Endothelial cell of umbilical vein (primary cell): ENCODE data around the gene DIAPH3. TPM values are rescaled to one million over a fixed set of nuclear protein-coding genes. Genes with fewer than 3 reads are reported as not detected.

Source experiments
- BruUV-seq: library from RNA; stranded (reverse); fragments of 400-500 nt; replicated peaks from 2 replicates; lab custom pipeline; 2021; lab: Mats Ljungman, UMichigan
- CTCF ChIA-PET: fragments of 300-600, 350-600 bp; sonication (Branson Sonifier 250); formaldehyde crosslinking; loops from one replicate; lab custom pipeline; 2021; ENCODE audit warnings: antibody characterized with exemption, inconsistent platforms; lab: Charles Lee
- POLR2A ChIA-PET: fragments of 300-600, 350-600 bp; sonication (Branson Sonifier 250); formaldehyde crosslinking; loops from one replicate; lab custom pipeline; 2021; ENCODE audit warnings: antibody characterized with exemption, inconsistent platforms; lab: Charles Lee
- DNase-seq: peaks from one replicate; pipeline ENCODE4 v3.0.0-alpha.2; 2011; ENCODE audit warnings: low read depth, low spot score
- FAIRE-seq: peaks from 2 replicates; lab custom pipeline; 2011; peaks lifted over from hg19 to GRCh38; lab: Jason Lieb, UNC
- H2AFZ ChIP-seq: 2 replicates; pipeline ENCODE4 v1.6.0; 2012; ENCODE audit warnings: low read depth, low read length, control low read depth, inconsistent platforms
- H3K27ac ChIP-seq: 2 replicates; pipeline ENCODE4 v1.5.1; 2011; ENCODE audit warnings: low read depth, mild to moderate bottlenecking, control low read depth, low read length, moderate library complexity; ENCODE audit not compliant: insufficient read depth
- H3K27me3 ChIP-seq, 2 experiments: 2 replicates each; pipeline versions ENCODE4 v1.6.0 to v1.6.1; 2011; ENCODE audit warnings: low read length in 2 of 2, mixed read lengths in 1 of 2; ENCODE audit not compliant: control insufficient read depth in 2 of 2, insufficient read depth in 2 of 2
- H3K36me3 ChIP-seq, 2 experiments: 2 replicates in 1 of 2; 3 replicates in 1 of 2; pipeline ENCODE4 v1.5.1; 2011; ENCODE audit warnings: low read length in 2 of 2, mild to moderate bottlenecking in 1 of 2, moderate library complexity in 1 of 2; ENCODE audit not compliant: control insufficient read depth in 2 of 2, insufficient read depth in 2 of 2; ENCODE audit errors: extremely low read depth in 1 of 2
- H3K4me1 ChIP-seq: 3 replicates; pipeline ENCODE4 v1.5.1; 2011; ENCODE audit warnings: mild to moderate bottlenecking, low read length; ENCODE audit not compliant: control insufficient read depth, insufficient read depth; ENCODE audit errors: extremely low read depth
- H3K4me2 ChIP-seq: 2 replicates; pipeline ENCODE4 v1.6.1; 2011; ENCODE audit warnings: low read length, control low read depth, mixed read lengths; ENCODE audit not compliant: insufficient read depth
- H3K4me3 ChIP-seq, 3 experiments: fragments of 200-600 bp in 1 of 3; sonication (generic), shearing (Covaris generic) in 1 of 3; replicated peaks in 1 of 3; 2 replicates each; pipeline ENCODE4 v1.5.1; 2011 to 2016; ENCODE audit warnings: control low read depth in 3 of 3, low read length in 3 of 3, mild to moderate bottlenecking in 2 of 3, inconsistent platforms in 1 of 3, low read depth in 1 of 3, moderate library complexity in 1 of 3; ENCODE audit not compliant: insufficient read depth in 1 of 3
- H3K79me2 ChIP-seq: 2 replicates; pipeline ENCODE4 v1.6.0; 2012; ENCODE audit warnings: low read length, inconsistent platforms; ENCODE audit not compliant: control insufficient read depth, insufficient read depth
- H3K9ac ChIP-seq: replicated peaks from 2 replicates; pipeline ENCODE3; 2011; ENCODE audit warnings: low read length, control low read depth; ENCODE audit not compliant: insufficient read depth; ENCODE audit errors: extremely low read depth
- H3K9me1 ChIP-seq: replicated peaks from 3 replicates; pipeline ENCODE4 v1.6.0; 2011; ENCODE audit warnings: mild to moderate bottlenecking, low read length; ENCODE audit not compliant: control insufficient read depth, insufficient read depth; ENCODE audit errors: extremely low read depth
- H3K9me3 ChIP-seq: replicated peaks from 2 replicates; pipeline ENCODE4 v1.5.1; 2012; ENCODE audit warnings: low read length, inconsistent platforms; ENCODE audit not compliant: control insufficient read depth, insufficient read depth
- H4K20me1 ChIP-seq: replicated peaks from 2 replicates; pipeline ENCODE3; 2011; ENCODE audit warnings: mild to moderate bottlenecking, low read length; ENCODE audit not compliant: control insufficient read depth, insufficient read depth; ENCODE audit errors: extremely low read depth
- CTCF ChIP-seq, 2 donors: IDR thresholded peaks; 1 replicate in 1 of 2; 2 replicates in 1 of 2; pipeline ENCODE4 v1.5.1; 2011; ENCODE audit warnings: low read length in 2 of 2, mild to moderate bottlenecking in 2 of 2, moderate library complexity in 2 of 2, control low read depth in 1 of 2, inconsistent platforms in 1 of 2, low read depth in 1 of 2; ENCODE audit not compliant: insufficient read depth in 1 of 2; ENCODE audit errors: extremely low read depth in 1 of 2
- EZH2 ChIP-seq: IDR thresholded peaks from 2 replicates; pipeline ENCODE4 v1.6.1; 2012; ENCODE audit warnings: borderline replicate concordance, low read depth, mild to moderate bottlenecking, moderate library complexity, low read length, inconsistent platforms; ENCODE audit not compliant: severe bottlenecking
- FOS ChIP-seq: IDR thresholded peaks from 2 replicates; pipeline ENCODE4 v1.6.1; 2011; ENCODE audit warnings: mild to moderate bottlenecking, low read length, moderate library complexity, borderline replicate concordance; ENCODE audit not compliant: insufficient read depth
- GATA2 ChIP-seq: IDR thresholded peaks from 2 replicates; pipeline ENCODE4 v1.7.0; 2011; ENCODE audit warnings: low read depth, mild to moderate bottlenecking, moderate library complexity, mixed read lengths, low read length; ENCODE audit not compliant: insufficient read length, insufficient read depth
- JUN ChIP-seq: IDR thresholded peaks from 2 replicates; pipeline ENCODE4 v1.6.1; 2011; ENCODE audit warnings: borderline replicate concordance, low read depth; ENCODE audit not compliant: insufficient read length, insufficient read depth
- MYC ChIP-seq: IDR thresholded peaks from one replicate; pipeline ENCODE4 v1.6.1; 2011; ENCODE audit warnings: mild to moderate bottlenecking, low read depth, low read length
- POLR2A ChIP-seq: IDR thresholded peaks from 2 replicates; pipeline ENCODE4 v1.6.1; 2012; ENCODE audit warnings: low read depth, mild to moderate bottlenecking, control low read depth, low read length
- POLR2AphosphoS5 ChIP-seq: IDR thresholded peaks from 2 replicates; pipeline ENCODE4 v1.6.1; 2012; ENCODE audit warnings: low read depth, mild to moderate bottlenecking, control low read depth, low read length, moderate library complexity; ENCODE audit not compliant: insufficient read depth
- dilution Hi-C: fragments of 300-500 bp; cut with MboI; formaldehyde crosslinking; loops from one replicate; pipeline ENCODE4 v1.15.0; 2019; ENCODE audit warnings: low sequenced_read_pairs; ENCODE audit not compliant: extremely low pct_ligation_motif_present
- intact Hi-C: fragments of 100-400 bp; cut with micrococcal nuclease; formaldehyde crosslinking; loops from one replicate; pipeline ENCODE4 v1.10.0; 2022
- polyA plus RNA-seq, 4 experiments: library from polyadenylated mRNA; depleted of rRNA in 3 of 4; stranded (reverse) in 3 of 4; unstranded in 1 of 4; fragments of >200 nt; gene quantifications; 2 replicates each; pipeline versions ENCODE4 v1.2.1 to v1.2.3, GENCODE V29; 2011 to 2012; ENCODE audit warnings: missing spikeins in 1 of 4
- total RNA-seq: library from RNA; stranded (reverse); gene quantifications from 2 replicates; pipeline ENCODE4 v1.2.3, GENCODE V29; 2021

The DIAPH3 gene
- total and polyA plus RNA-seq, 2 donors (not counting 3 experiments of a cell fraction or from before 2014, with no cell fraction given), result 9.9 to 44.0 TPM

GRCh38 chr13:60114499-60115028 is 49.2 kb downstream of the DIAPH3 start:
- H3K9me1 ChIP-seq, result no peaks in the 10 kb centered on the region
- no peak for DNase-seq
- H3K4me1 ChIP-seq, result no peaks in the 10 kb centered on the region
- no peak for TF ChIP-seq MYC
- no peak for TF ChIP-seq POLR2A
- TF ChIP-seq GATA2, result no peak
- TF ChIP-seq JUN, result no peak
- TF ChIP-seq FOS, result no peak
- H3K79me2 ChIP-seq, result peaks cover 28% of the 10 kb centered on the region
- no peak overlapping the region for H3K4me2 ChIP-seq
- H3K27ac ChIP-seq, result no peak overlapping the region
- dilution Hi-C loops, result no loop called here
- H2AFZ ChIP-seq, result no peak overlapping the region
- CTCF ChIA-PET, result interaction anchor here (0.7 kb wide), 1 partner anchor 10 kb away, joined by 3 read pairs; no protein-coding TSS in a partner anchor
- BruUV-seq, result no TSS peak
- no peaks in the 10 kb centered on the region for H4K20me1 ChIP-seq
- FAIRE-seq, result no peak
- H3K36me3 ChIP-seq, result peaks cover 0 to 4% of the 10 kb centered on the region in 2 experiments
- POLR2A ChIA-PET, result interaction anchor here (0.6 kb wide), 1 partner anchor 285 kb away, joined by 3 read pairs; no protein-coding TSS in a partner anchor
- H3K9me3 ChIP-seq, result peaks cover 3% of the 10 kb centered on the region
- no peak overlapping the region for H3K9ac ChIP-seq
- no peak overlapping the region for H3K4me3 ChIP-seq
- H3K27me3 ChIP-seq, result no peaks in the 10 kb centered on the region
- intact Hi-C loops, result no loop called here

- TF ChIP-seq JUN, result no peak
- no peak for TF ChIP-seq POLR2AphosphoS5
- TF ChIP-seq CTCF (IDR thresholded peaks at IDR 0.05; ENCODE audit: extremely low read depth in 1 of 2, insufficient read depth in 1 of 2, low read depth in 1 of 2, low read length in 2 of 2), result no peak
- no peak for TF ChIP-seq FOS
- TF ChIP-seq POLR2A, result no peak
- TF ChIP-seq MYC, result no peak
- no peak for TF ChIP-seq EZH2
- Histone ChIP-seq H2AFZ (no peak overlapping the region), H4K20me1 (no peaks in the 10 kb centered on the region), H3K4me3 (no peak overlapping the region), H3K9me1 (no peaks in the 10 kb centered on the region), H3K36me3 (peaks cover 0 to 4% of the 10 kb centered on the region in 2 experiments), H3K9me3 (peaks cover 3% of the 10 kb centered on the region), H3K9ac (no peak overlapping the region), H3K4me2 (no peak overlapping the region), H3K4me1 (no peaks in the 10 kb centered on the region), H3K27ac (no peak overlapping the region), H3K79me2 (peaks cover 27% of the 10 kb centered on the region), H3K27me3 (no peaks in the 10 kb centered on the region)
- intact Hi-C loops (no loop called here), dilution Hi-C loops (no loop called here)
- ChIA-PET POLR2A (no interaction called here), CTCF (interaction anchor here (1.2 to 1.3 kb wide), 3 partner anchors 8 to 13 kb away, joined by 3 to 4 read pairs (median 4); no protein-coding TSS in a partner anchor)
- no TSS peak for BruUV-seq
- no peak for DNase-seq
- FAIRE-seq, result no peak
Measured at GRCh38 chr13:60112771-60113170, 51.0 kb downstream of the DIAPH3 start.
